A673 (cell line): ENCODE measurements around the gene BDNF. TPM values are rescaled to one million over a fixed set of nuclear protein-coding genes. Genes with fewer than 3 reads are reported as not detected.

Experiments used
- BruUV-seq: library from RNA; stranded (reverse); fragments of 400-500 nt; replicated peaks from 2 replicates; lab custom pipeline; 2021; lab: Mats Ljungman, UMichigan
- CTCF ChIA-PET: fragments of 300-600 bp; sonication (Branson Sonifier 250); formaldehyde crosslinking; loops from one replicate; lab custom pipeline; 2022; ENCODE audit warnings: antibody characterized with exemption; lab: Charles Lee
- POLR2A ChIA-PET: fragments of 300-600 bp; sonication (Branson Sonifier 250); formaldehyde crosslinking; loops from one replicate; lab custom pipeline; 2022; ENCODE audit warnings: antibody characterized with exemption; ENCODE audit not compliant: low non-redundant PET; lab: Charles Lee
- DNase-seq: peaks from one replicate; pipeline ENCODE4 v3.0.0-alpha.2; 2015; ENCODE audit warnings: low spot score
- H3K27ac ChIP-seq: fragments of 200-600 bp; sonication (generic); 2 replicates; pipeline ENCODE4 v1.5.1; 2016; ENCODE audit warnings: mixed run types, low read depth, mild to moderate bottlenecking, mixed read lengths, antibody characterized with exemption, low read length; ENCODE audit not compliant: poor library complexity, severe bottlenecking
- H3K27me3 ChIP-seq: fragments of 200-600 bp; sonication (generic); replicated peaks from 2 replicates; pipeline ENCODE4 v1.6.1; 2017; ENCODE audit warnings: mixed run types, low read depth, mild to moderate bottlenecking, mixed read lengths, antibody characterized with exemption, low read length; ENCODE audit not compliant: insufficient read depth, poor library complexity
- H3K36me3 ChIP-seq: fragments of 200-600 bp; sonication (generic); 2 replicates; pipeline ENCODE4 v1.6.1; 2016; ENCODE audit warnings: mixed run types, mild to moderate bottlenecking, mixed read lengths, antibody characterized with exemption, low read length; ENCODE audit not compliant: insufficient read depth, poor library complexity, severe bottlenecking
- H3K4me1 ChIP-seq: fragments of 200-600 bp; sonication (generic); 2 replicates; pipeline ENCODE4 v1.6.1; 2017; ENCODE audit warnings: mixed run types, mild to moderate bottlenecking, mixed read lengths, antibody characterized with exemption, low read length; ENCODE audit not compliant: insufficient read depth, poor library complexity, severe bottlenecking
- H3K4me3 ChIP-seq: fragments of 200-600 bp; sonication (generic); 2 replicates; pipeline ENCODE4 v1.5.1; 2016; ENCODE audit warnings: low read depth, mixed run types, mild to moderate bottlenecking, mixed read lengths, low read length; ENCODE audit not compliant: poor library complexity, severe bottlenecking
- H3K9me3 ChIP-seq: fragments of 200-600 bp; sonication (generic); 2 replicates; pipeline ENCODE4 v1.6.1; 2016; ENCODE audit warnings: mixed run types, low read depth, mild to moderate bottlenecking, mixed read lengths, antibody characterized with exemption, low read length; ENCODE audit not compliant: poor library complexity, severe bottlenecking
- CTCF ChIP-seq: fragments of 300-800, 200-600 bp; sonication (generic); conservative IDR thresholded peaks from 2 replicates; pipeline ENCODE4 v1.5.1; 2017; ENCODE audit warnings: low read depth, mild to moderate bottlenecking, antibody characterized with exemption, low read length, moderate library complexity, mixed read lengths
- EZH2 ChIP-seq: fragments of 200-600 bp; sonication (generic); IDR thresholded peaks from 2 replicates; pipeline ENCODE4 v1.6.1; 2017; ENCODE audit warnings: borderline replicate concordance, low read depth, mild to moderate bottlenecking, mixed read lengths, antibody characterized with exemption, low read length; ENCODE audit not compliant: poor library complexity, severe bottlenecking
- intact Hi-C: fragments of 100-400 bp; cut with micrococcal nuclease; formaldehyde crosslinking; loops from one replicate; pipeline ENCODE4 v1.10.0; 2022; ENCODE audit not compliant: unreplicated experiment
- total RNA-seq: library from RNA; stranded (reverse); gene quantifications from 2 replicates; pipeline ENCODE4 v1.2.3, GENCODE V29; 2021

Gene BDNF
- total RNA-seq, 1 experiment from 2014 or later, result 0.09 TPM

- no peaks in the 10 kb centered on the region for H3K9me3 ChIP-seq
- POLR2A ChIA-PET, result no interaction called here
- BruUV-seq, result no TSS peak
- DNase-seq, result no peak
- H3K27me3 ChIP-seq, result peaks cover 42% of the 10 kb centered on the region
- TF ChIP-seq EZH2, result no peak
- no peak for TF ChIP-seq CTCF
- CTCF ChIA-PET, result no interaction called here
- no peaks in the 10 kb centered on the region for H3K36me3 ChIP-seq
- H3K4me1 ChIP-seq, result no peaks in the 10 kb centered on the region
- H3K27ac ChIP-seq, result no peak overlapping the region
- intact Hi-C loops, result no loop called here
- no peak overlapping the region for H3K4me3 ChIP-seq
Measured at GRCh38 chr11:27648840-27649239, 51.4 kb downstream of the BDNF start.

- H3K4me1 ChIP-seq, result no peaks in the 10 kb centered on the region
- intact Hi-C loops, result no loop called here
Measured at GRCh38 chr11:27646051-27646818, 54.0 kb downstream of the BDNF start.

GRCh38 chr11:27642954-27643353 is 57.3 kb downstream of the BDNF start:
- Histone ChIP-seq H3K4me1 (no peaks in the 10 kb centered on the region), H3K4me3 (no peak overlapping the region), H3K9me3 (no peaks in the 10 kb centered on the region), H3K36me3 (no peaks in the 10 kb centered on the region), H3K27ac (no peak overlapping the region), H3K27me3 (peaks cover 51% of the 10 kb centered on the region)
- ChIA-PET POLR2A (no interaction called here), CTCF (no interaction called here)
- DNase-seq, result no peak
- intact Hi-C loops, result no loop called here
- no peak for TF ChIP-seq EZH2
- no peak for TF ChIP-seq CTCF
- BruUV-seq, result no TSS peak

More at GRCh38 chr11:27646051-27646818, 54.0 kb downstream of the BDNF start:
- H3K36me3 ChIP-seq, result no peaks in the 10 kb centered on the region
- ChIA-PET POLR2A (no interaction called here), CTCF (no interaction called here)
- H3K9me3 ChIP-seq, result no peaks in the 10 kb centered on the region
- no peak for TF ChIP-seq CTCF
- BruUV-seq, result no TSS peak
- no peak overlapping the region for H3K4me3 ChIP-seq
- H3K27me3 ChIP-seq, result peaks cover 31% of the 10 kb centered on the region
- no peak for DNase-seq
- no peak overlapping the region for H3K27ac ChIP-seq
